Caco-2 (cell line): Measurements from ENCODE around the gene UST. TPM values are rescaled to one million over a fixed set of nuclear protein-coding genes. Genes with fewer than 3 reads are reported as not detected.

Source experiments
- BruUV-seq: library from RNA; stranded (reverse); fragments of 400-500 nt; replicated peaks from 2 replicates; lab custom pipeline; 2021; lab: Mats Ljungman, UMichigan
- CTCF ChIA-PET: fragments of 300-600 bp; sonication (Branson Sonifier 250); formaldehyde crosslinking; loops from one replicate; lab custom pipeline; 2022; ENCODE audit warnings: antibody characterized with exemption; lab: Charles Lee
- POLR2A ChIA-PET: fragments of 300-600 bp; sonication (Branson Sonifier 250); formaldehyde crosslinking; loops from one replicate; lab custom pipeline; 2022; ENCODE audit warnings: antibody characterized with exemption; lab: Charles Lee
- DNase-seq, 2 experiments: peaks; one replicate each; pipeline versions ENCODE4 v3.0.0 to v3.0.0-alpha.2; 2020 to 2022
- H3K27me3 ChIP-seq: replicated peaks from 2 replicates; pipeline ENCODE4 v1.6.0; 2011; ENCODE audit warnings: low read length; ENCODE audit not compliant: control insufficient read depth, insufficient read depth
- H3K36me3 ChIP-seq: 2 replicates; pipeline ENCODE4 v1.5.1; 2011; ENCODE audit warnings: low read length; ENCODE audit not compliant: control insufficient read depth, insufficient read depth
- H3K4me1 ChIP-seq: fragments of 250-450 bp; sonication (Bioruptor Pico); 2 replicates; pipeline ENCODE4 v1.5.1; 2020; ENCODE audit warnings: mild to moderate bottlenecking
- H3K4me3 ChIP-seq: 2 replicates; pipeline ENCODE4 v1.5.1; 2011; ENCODE audit warnings: low read depth, mild to moderate bottlenecking, control low read depth, low read length
- H3K9me3 ChIP-seq: fragments of 250-450 bp; sonication (Bioruptor Pico); 2 replicates; pipeline ENCODE4 v1.5.1; 2020; ENCODE audit warnings: mild to moderate bottlenecking, moderate library complexity
- H3K27ac Mint-ChIP-seq: one replicate; pipeline ENCODE4 v1.8.0; 2022; ENCODE audit warnings: mixed read lengths; ENCODE audit not compliant: unreplicated experiment
- H3K27me3 Mint-ChIP-seq: one replicate; pipeline ENCODE4 v1.8.0; 2022; ENCODE audit warnings: mixed read lengths; ENCODE audit not compliant: insufficient read depth, unreplicated experiment
- H3K36me3 Mint-ChIP-seq: one replicate; pipeline ENCODE4 v1.8.0; 2022; ENCODE audit warnings: mild to moderate bottlenecking, mixed read lengths; ENCODE audit not compliant: insufficient read depth, unreplicated experiment
- H3K4me1 Mint-ChIP-seq: one replicate; pipeline ENCODE4 v1.8.0; 2022; ENCODE audit warnings: low read depth, mixed read lengths; ENCODE audit not compliant: unreplicated experiment
- H3K4me3 Mint-ChIP-seq: one replicate; pipeline ENCODE4 v1.8.0; 2022; ENCODE audit warnings: mild to moderate bottlenecking, moderate library complexity, mixed read lengths; ENCODE audit not compliant: unreplicated experiment
- H3K9me3 Mint-ChIP-seq: one replicate; pipeline ENCODE4 v1.8.0; 2022; ENCODE audit warnings: mixed read lengths; ENCODE audit not compliant: unreplicated experiment
- CTCF ChIP-seq, 2 experiments: fragments of 200-600 bp in 1 of 2; IDR thresholded peaks; 1 replicate in 1 of 2; 2 replicates in 1 of 2; pipeline versions ENCODE4 v1.5.1 to v1.8.0; 2011 to 2022; ENCODE audit warnings: antibody characterized with exemption in 1 of 2, control low read depth in 1 of 2, inconsistent platforms in 1 of 2, low read depth in 1 of 2, low read length in 1 of 2, mild to moderate bottlenecking in 1 of 2, moderate library complexity in 1 of 2; ENCODE audit not compliant: insufficient read depth in 1 of 2, severe bottlenecking in 1 of 2, unreplicated experiment in 1 of 2
- intact Hi-C: fragments of 100-400 bp; cut with micrococcal nuclease; formaldehyde crosslinking; loops from one replicate; pipeline ENCODE4 v1.10.0; 2022; ENCODE audit not compliant: unreplicated experiment
- total RNA-seq: library from RNA; stranded (reverse); gene quantifications from 2 replicates; pipeline ENCODE4 v1.2.3, GENCODE V29; 2022

Gene UST
- total RNA-seq, 1 experiment from 2014 or later: not detected

GRCh38 chr6:149006671-149007070 is 259.8 kb downstream of the UST start:
- intact Hi-C loops: no loop called here
- CTCF ChIA-PET: no interaction called here
- no TSS peak for BruUV-seq

GRCh38 chr6:149007846-149008245 is 261.0 kb downstream of the UST start:
- Histone ChIP-seq H3K36me3 (no peaks in the 10 kb centered on the region), H3K4me1 (no peaks in the 10 kb centered on the region), H3K9me3 (no peaks in the 10 kb centered on the region), H3K4me3 (no peak overlapping the region), H3K27me3 (no peaks in the 10 kb centered on the region)
- DNase-seq: no peak
- Mint-ChIP-seq H3K4me1 (no peaks in the 10 kb centered on the region), H3K27ac (no peak overlapping the region), H3K9me3 (peaks cover 9% of the 10 kb centered on the region), H3K4me3 (no peak overlapping the region), H3K27me3 (peaks cover 10% of the 10 kb centered on the region), H3K36me3 (no peaks in the 10 kb centered on the region)
- ChIA-PET CTCF (no interaction called here), POLR2A (no interaction called here)
- no peak for TF ChIP-seq CTCF (IDR thresholded peaks at IDR 0.05; ENCODE audit: insufficient read depth in 1 of 2, low read depth in 1 of 2, low read length in 1 of 2, severe bottlenecking in 1 of 2, unreplicated experiment in 1 of 2)
- intact Hi-C loops: no loop called here
- no TSS peak for BruUV-seq

More at GRCh38 chr6:149006671-149007070, 259.8 kb downstream of the UST start:
- Mint-ChIP-seq H3K4me3 (no peak overlapping the region), H3K36me3 (no peaks in the 10 kb centered on the region), H3K27me3 (peaks cover 10% of the 10 kb centered on the region), H3K9me3 (peaks cover 16% of the 10 kb centered on the region), H3K4me1 (no peaks in the 10 kb centered on the region), H3K27ac (no peak overlapping the region)
- DNase-seq: no peak
- Histone ChIP-seq H3K27me3 (no peaks in the 10 kb centered on the region), H3K36me3 (no peaks in the 10 kb centered on the region), H3K9me3 (peaks cover 5% of the 10 kb centered on the region), H3K4me1 (no peaks in the 10 kb centered on the region), H3K4me3 (no peak overlapping the region)
- POLR2A ChIA-PET: no interaction called here
- TF ChIP-seq CTCF (IDR thresholded peaks at IDR 0.05; ENCODE audit: insufficient read depth in 1 of 2, low read depth in 1 of 2, low read length in 1 of 2, severe bottlenecking in 1 of 2, unreplicated experiment in 1 of 2): no peak

- intact Hi-C loops: no loop called here
- no peak for TF ChIP-seq CTCF (IDR thresholded peaks at IDR 0.05; ENCODE audit: insufficient read depth in 1 of 2, low read depth in 1 of 2, low read length in 1 of 2, severe bottlenecking in 1 of 2, unreplicated experiment in 1 of 2)
- POLR2A ChIA-PET: no interaction called here
- Mint-ChIP-seq H3K27me3 (peaks cover 10% of the 10 kb centered on the region), H3K4me3 (no peak overlapping the region), H3K9me3 (peaks cover 9% of the 10 kb centered on the region), H3K27ac (no peak overlapping the region), H3K4me1 (no peaks in the 10 kb centered on the region), H3K36me3 (no peaks in the 10 kb centered on the region)
- H3K36me3 ChIP-seq: no peaks in the 10 kb centered on the region
- H3K4me1 ChIP-seq: no peaks in the 10 kb centered on the region
- BruUV-seq: no TSS peak
- CTCF ChIA-PET: no interaction called here
- DNase-seq: no peak
- no peaks in the 10 kb centered on the region for H3K9me3 ChIP-seq
- H3K4me3 ChIP-seq: no peak overlapping the region
- no peaks in the 10 kb centered on the region for H3K27me3 ChIP-seq
Observed at GRCh38 chr6:149008741-149009140, 261.9 kb downstream of the UST start.
